Renal pelvis (tissue), 12 donors: ENCODE data around the gene EAF1. TPM values are rescaled to one million over a fixed set of nuclear protein-coding genes. Genes with fewer than 3 reads are reported as not detected.
"Not testable (repeated sequence)": the region's sequence is repeated elsewhere in the genome, so short reads cannot be mapped to it uniquely, and the experiment has no call there.

ENCODE experiments used
- DNase-seq: peaks from one replicate; pipeline ENCODE4 v3.0.0-alpha.2; 2013
- long read RNA-seq, 16 experiments: transcript quantifications; one replicate each; lab custom pipeline, GENCODE V29; 2026
- polyA plus RNA-seq, 3 donors: library from polyadenylated mRNA; unstranded; fragments of 120-200 nt; gene quantifications; one replicate each; pipeline ENCODE4 v1.2.1, GENCODE V29; 2013; ENCODE audit not compliant: insufficient read length in 3 of 3

Gene EAF1
- 10 to 100 TPM; 14.5 to 23.7 (median 22.5) TPM for polyA plus RNA-seq
- long read RNA-seq, donor 1, full-length matches to known transcripts: 6 of 6 reads
- long read RNA-seq, donor 1, partial matches to known transcripts: 0 of 6 reads
- long read RNA-seq, donor 1, other reads (novel, unspliced or antisense): 0 of 6 reads
- long read RNA-seq, donor 2, full-length matches to known transcripts: 3 of 3 reads
- long read RNA-seq, donor 2, partial matches to known transcripts: 0 of 3 reads
- long read RNA-seq, donor 2, other reads (novel, unspliced or antisense): 0 of 3 reads
- long read RNA-seq, donor 3, partial matches to known transcripts: 0 of 1 reads
- long read RNA-seq, donor 3, other reads (novel, unspliced or antisense): 0 of 1 reads
- long read RNA-seq, donor 4, full-length matches to known transcripts: 3 of 14 reads
- long read RNA-seq, donor 4, partial matches to known transcripts: 11 of 14 reads
- long read RNA-seq, donor 4, other reads (novel, unspliced or antisense): 0 of 14 reads
- long read RNA-seq, donor 5: 0 reads
- long read RNA-seq, donor 6, full-length matches to known transcripts: 3 of 24 reads
- long read RNA-seq, donor 6, partial matches to known transcripts: 6 of 24 reads
- long read RNA-seq, donor 6, other reads (novel, unspliced or antisense): 15 of 24 reads
- long read RNA-seq, donor 7, full-length matches to known transcripts: 5 of 12 reads
- long read RNA-seq, donor 7, partial matches to known transcripts: 7 of 12 reads
- long read RNA-seq, donor 7, other reads (novel, unspliced or antisense): 0 of 12 reads
- long read RNA-seq, donor 8, full-length matches to known transcripts: 3 of 3 reads
- long read RNA-seq, donor 8, partial matches to known transcripts: 0 of 3 reads
- long read RNA-seq, donor 8, other reads (novel, unspliced or antisense): 0 of 3 reads
- long read RNA-seq, donor 9, full-length matches to known transcripts: 10 of 10 reads
- long read RNA-seq, donor 9, partial matches to known transcripts: 0 of 10 reads
- long read RNA-seq, donor 9, other reads (novel, unspliced or antisense): 0 of 10 reads
- long read RNA-seq, donor 10, full-length matches to known transcripts: 5 of 5 reads
- long read RNA-seq, donor 10, partial matches to known transcripts: 0 of 5 reads
- long read RNA-seq, donor 10, other reads (novel, unspliced or antisense): 0 of 5 reads
- long read RNA-seq, donor 11, full-length matches to known transcripts: 1 of 1 reads
- long read RNA-seq, donor 11, partial matches to known transcripts: 0 of 1 reads
- long read RNA-seq, donor 11, other reads (novel, unspliced or antisense): 0 of 1 reads
- long read RNA-seq, donor 12, full-length matches to known transcripts: 4 of 42 reads
- long read RNA-seq, donor 12, partial matches to known transcripts: 38 of 42 reads
- long read RNA-seq, donor 12, other reads (novel, unspliced or antisense): 0 of 42 reads
- long read RNA-seq, donor 13, partial matches to known transcripts: 14 of 14 reads
- long read RNA-seq, donor 13, other reads (novel, unspliced or antisense): 0 of 14 reads
- long read RNA-seq, donor 14: 0 reads
- long read RNA-seq, donor 15, full-length matches to known transcripts: 5 of 5 reads
- long read RNA-seq, donor 15, partial matches to known transcripts: 0 of 5 reads
- long read RNA-seq, donor 15, other reads (novel, unspliced or antisense): 0 of 5 reads
- long read RNA-seq, donor 16, full-length matches to known transcripts: 9 of 9 reads
- long read RNA-seq, donor 16, partial matches to known transcripts: 0 of 9 reads
- long read RNA-seq, donor 16, other reads (novel, unspliced or antisense): 0 of 9 reads

- peak; percentile 83 for DNase-seq
Measured at GRCh38 chr3:15427182-15427880, at the start of gene EAF1, which contains the start of gene METTL6. EAF1 (plus strand) TSS chr3:15427598; CDS start chr3:15427780, 182 bp downstream. METTL6 (minus strand) TSS chr3:15427544; CDS start chr3:15426511, 1,033 bp downstream.

DNA sequence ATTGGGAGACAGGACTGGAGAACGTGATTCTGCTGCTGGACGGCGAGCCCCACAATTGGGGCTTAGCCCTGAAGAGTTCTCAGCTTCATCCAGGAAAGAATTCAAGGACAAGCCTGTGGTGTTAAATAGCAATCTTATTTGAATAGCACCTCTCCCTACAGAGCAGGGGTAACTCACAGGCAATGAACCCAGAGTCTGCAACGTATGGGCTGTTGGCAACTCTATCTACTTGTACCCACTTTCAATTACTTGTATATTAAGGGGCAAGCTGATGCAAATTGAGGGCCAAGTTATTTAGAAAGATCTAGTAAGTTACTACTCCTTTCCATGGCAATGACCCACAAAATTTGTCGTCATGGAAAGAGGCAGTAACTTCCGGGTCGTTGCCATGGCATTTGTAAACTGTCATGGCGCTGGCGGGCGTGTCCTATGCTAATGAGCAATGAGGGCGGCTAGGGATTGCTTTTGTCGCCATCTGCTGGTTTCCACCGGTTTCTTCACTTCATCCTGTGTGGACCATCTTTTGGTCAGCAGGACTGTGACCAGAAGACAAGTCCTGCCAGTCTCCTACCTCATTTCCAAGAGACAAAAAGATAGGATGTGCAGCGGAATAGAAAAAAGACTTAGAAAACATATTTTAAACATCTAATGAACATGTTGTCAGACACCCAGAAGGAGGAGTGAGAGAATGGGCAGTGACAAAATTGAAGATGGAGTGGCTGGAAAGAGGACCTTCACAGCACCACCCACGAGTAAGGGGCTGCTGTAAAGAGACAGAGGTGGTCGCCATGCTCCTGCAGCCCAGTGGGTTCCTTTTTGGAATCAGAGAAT, 49.2 kb upstream of the EAF1 start:
- DNase-seq: peak; percentile 95

- DNase-seq: no peak
Measured at GRCh38 chr3:15380980-15381890, 46.2 kb upstream of the EAF1 start.

DNA sequence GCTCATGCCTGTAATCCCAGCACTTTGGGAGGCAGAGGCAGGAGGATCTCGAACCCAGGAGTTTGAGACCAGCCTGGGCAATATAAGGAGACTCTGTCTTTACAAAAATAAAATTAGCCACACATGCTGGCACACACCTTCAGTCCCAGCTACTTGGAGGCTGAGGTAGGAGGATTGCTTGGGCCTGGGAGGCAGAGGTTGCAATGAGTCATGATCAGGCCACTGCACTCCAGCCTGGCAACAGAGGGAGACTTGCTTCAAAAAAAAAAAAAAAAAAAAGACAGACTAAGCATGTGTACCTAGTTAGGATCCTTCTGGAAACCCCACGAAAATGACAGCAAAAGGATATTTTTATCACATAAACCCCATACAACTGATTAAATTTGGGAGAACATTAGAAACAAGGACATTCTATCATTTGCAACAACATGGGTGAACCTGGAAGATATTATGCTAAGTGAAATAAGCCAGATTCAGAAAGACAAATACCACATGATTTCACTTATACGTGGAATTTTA, 44.9 kb upstream of the EAF1 start:
- DNase-seq: no peak

DNA sequence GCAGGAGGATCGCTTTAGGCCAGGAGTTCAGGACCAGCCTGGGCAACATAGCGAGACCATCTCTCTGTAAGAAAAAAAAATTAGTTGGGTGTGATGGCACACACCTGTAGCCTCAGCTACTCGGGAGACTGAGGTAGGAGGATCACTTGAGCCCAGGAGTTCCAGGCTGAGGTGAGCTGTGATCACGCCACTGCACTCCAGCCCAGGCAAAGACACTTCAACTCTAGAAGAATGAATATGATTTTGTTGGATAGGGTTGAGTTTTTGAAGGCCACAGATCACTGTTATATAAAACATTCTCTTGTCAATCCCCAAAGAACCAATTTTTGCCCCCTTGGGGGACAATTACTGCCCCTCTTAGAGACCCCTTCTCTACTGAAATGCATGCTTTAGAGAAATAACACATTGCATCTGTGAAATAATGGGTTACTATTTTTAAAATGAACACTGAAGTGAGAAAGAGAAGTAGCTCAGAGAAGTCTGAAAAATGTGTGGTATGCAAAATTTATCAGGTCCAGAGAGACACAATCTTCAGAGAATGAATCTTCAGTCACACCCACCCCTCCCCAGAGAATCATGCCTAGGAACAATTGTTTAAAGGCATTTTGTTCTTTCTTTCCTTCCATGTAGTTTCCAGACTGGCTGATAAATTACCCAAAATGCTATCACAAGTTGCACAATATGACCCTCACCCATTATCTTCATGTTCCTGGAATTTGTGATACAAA, 42.7 kb upstream of the EAF1 start:
- no peak for DNase-seq

GRCh38 chr3:15385238-15385695, 42.1 kb upstream of the EAF1 start:
- not testable (repeated sequence) for DNase-seq

DNA sequence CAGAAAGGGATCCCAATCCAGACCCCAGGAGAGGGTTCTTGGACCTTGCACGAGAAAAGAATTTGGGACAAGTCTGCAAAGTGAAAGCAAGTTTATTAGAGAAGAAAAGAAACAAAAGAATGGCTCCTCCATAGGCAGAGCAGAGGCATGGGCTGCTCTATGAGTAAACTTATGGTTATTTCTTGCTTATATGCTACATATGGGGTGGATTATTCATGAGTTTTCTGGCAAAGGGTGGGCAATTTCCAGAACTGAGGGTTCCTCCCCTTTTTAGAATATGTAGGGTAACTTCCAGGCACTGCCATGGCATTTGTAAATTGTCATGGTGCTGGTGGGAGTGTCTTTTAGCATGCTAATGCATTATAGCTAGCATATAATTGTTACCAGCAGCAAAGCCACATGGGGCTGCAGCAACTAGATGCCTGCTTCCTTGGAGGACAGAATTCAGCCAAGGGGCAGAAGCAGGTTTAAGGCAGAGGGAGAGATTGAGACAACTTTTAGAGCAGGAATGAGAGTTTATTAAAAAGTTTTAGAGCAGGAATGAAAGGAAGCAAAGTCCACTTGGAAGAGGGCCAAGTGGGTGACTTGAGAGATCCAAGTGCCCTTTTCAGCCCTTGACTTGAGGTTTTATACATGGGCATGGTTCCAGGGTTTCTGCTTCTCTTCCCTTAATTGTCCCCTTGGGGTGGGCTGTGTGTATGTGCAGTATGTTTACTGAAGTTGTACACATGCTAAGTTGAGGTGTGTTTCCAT, 41.3 kb upstream of the EAF1 start:
- no peak for DNase-seq

DNA sequence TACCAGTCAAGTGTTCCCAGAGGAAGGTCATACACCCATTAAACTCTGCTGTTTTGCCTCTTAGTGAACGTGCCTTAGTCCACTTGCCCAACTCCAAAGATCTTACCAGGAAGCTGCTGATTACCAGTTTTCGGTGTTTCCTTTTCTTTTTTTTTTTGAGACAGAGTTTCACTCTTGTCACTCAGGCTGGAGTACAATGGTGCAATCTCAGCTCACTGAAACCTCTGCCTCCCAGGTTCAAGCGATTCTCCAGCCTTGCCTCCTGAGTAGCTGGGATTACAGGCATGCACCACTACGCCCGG, 40.8 kb upstream of the EAF1 start:
- DNase-seq: not testable (repeated sequence)

GRCh38 chr3:15387171-15387581, 40.2 kb upstream of the EAF1 start:
- DNase-seq: no peak

DNA sequence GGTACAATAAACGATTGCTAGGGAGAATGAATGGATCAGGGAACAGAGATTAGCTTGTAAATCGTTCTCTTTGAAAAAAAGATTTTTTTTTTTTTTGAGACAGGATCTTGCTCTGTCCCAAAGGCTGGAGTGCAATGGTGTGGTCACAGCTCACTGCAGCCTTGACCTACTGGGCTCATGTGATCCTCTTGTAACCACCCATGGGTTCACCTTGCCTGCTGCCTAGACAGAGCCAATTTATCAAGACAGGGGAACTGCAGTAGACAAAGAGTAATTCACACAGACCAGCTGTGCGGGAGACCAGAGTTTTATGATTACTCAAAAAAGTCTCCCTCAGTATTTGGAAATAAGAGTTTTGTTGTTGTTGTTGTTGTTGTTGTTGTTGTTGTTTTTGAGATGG, 39.7 kb upstream of the EAF1 start:
- DNase-seq: no peak

DNA sequence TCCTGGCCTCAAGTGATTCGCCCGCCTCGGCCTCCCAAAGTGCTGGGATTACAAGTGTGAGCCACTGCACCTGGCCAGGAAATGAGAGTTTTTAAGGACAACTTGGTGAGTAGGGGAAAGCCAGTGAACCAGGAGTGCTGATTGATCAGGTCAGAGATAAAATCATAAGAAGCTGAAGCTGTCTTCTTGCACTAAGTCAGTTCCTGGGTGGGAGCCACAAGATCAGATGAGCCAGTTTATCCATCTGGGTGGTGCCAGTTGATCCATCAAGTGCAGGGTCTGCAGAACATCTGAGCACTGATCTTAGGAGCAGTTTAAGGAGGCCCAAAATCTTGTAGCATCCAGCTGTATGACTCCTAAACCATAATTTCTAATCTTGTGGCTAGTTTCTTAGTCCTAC, 39.1 kb upstream of the EAF1 start:
- not testable (repeated sequence) for DNase-seq

DNA sequence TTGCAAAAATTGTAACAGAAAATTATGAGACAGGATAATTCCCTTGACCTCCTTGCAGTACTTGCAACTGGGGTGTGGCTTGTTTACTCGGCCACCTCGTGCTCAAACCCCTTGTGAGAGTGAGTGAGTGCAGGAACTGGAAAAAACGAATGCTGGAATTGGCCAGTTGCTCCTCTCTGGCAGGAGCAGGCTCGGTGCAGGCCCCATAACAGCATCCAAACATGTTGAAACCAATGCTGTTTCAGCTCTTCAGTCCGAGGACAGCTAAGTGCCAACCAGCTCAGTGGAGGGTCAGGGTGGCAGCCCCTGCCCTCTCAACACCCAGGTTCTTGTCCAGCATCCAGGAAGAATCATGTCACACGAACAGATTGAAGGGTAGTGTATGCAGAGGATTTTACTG, 36.9 kb upstream of the EAF1 start:
- DNase-seq: no peak

- DNase-seq: no peak
Measured at GRCh38 chr3:15391007-15391406, 36.4 kb upstream of the EAF1 start.

GRCh38 chr3:15393252-15393651, 34.1 kb upstream of the EAF1 start:
- DNase-seq: not testable (repeated sequence)

DNA sequence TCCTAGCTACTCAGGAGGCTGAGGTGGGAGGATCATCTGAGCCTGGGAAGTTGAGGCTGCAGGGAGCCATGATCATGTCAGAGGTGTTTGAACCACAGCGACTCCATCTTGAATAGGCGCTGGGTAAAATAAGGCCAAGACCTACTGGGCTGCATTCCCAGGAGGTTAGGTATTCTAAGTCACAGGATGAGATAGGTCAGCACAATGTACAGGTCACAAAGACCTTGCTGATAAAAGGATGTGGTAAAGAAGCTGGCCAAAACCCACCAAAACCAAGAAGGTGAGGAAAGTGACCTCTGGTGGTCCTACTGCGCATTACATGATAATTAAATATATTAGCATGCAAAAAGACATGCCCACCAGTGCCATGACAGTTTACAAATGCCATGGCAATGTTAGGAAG, 28.7 kb upstream of the EAF1 start:
- not testable (repeated sequence) for DNase-seq

DNA sequence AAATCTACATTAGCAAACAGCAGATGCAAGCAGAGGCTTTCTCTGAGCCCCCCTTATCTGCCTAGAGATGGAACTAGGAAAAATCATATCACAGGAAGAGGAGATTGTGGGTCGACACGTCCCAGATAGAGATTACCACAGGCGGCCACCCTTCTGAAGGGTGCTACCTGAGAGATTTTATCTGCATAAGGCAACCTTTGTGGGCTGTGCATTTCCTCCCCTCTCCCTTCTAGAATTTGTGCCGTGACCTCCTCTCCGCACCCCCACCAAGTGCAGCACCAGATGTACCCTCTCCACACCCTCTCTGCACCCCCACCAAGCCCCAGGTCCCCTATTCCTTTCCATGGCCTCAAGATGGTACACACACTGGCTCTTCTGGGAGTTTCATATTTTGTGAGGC, 27.4 kb upstream of the EAF1 start:
- no peak for DNase-seq
